Renal cortical epithelial cell (primary cell): ENCODE measurements around the gene ERICH2. TPM values are rescaled to one million over a fixed set of nuclear protein-coding genes. Genes with fewer than 3 reads are reported as not detected.
A peak's percentile ranks its signal among the peaks of the same experiment; 100 is the strongest.

Source experiments
- DNase-seq: peaks from one replicate; pipeline ENCODE4 v3.0.0-alpha.2; 2011; ENCODE audit warnings: low read depth
- total RNA-seq: library from RNA; depleted of rRNA; stranded (reverse); fragments of >200 nt; gene quantifications from 2 replicates; pipeline ENCODE4 v1.2.3, GENCODE V29; 2014

Gene ERICH2
- total RNA-seq, 1 donor from 2014 or later, result 1.0 TPM

DNA sequence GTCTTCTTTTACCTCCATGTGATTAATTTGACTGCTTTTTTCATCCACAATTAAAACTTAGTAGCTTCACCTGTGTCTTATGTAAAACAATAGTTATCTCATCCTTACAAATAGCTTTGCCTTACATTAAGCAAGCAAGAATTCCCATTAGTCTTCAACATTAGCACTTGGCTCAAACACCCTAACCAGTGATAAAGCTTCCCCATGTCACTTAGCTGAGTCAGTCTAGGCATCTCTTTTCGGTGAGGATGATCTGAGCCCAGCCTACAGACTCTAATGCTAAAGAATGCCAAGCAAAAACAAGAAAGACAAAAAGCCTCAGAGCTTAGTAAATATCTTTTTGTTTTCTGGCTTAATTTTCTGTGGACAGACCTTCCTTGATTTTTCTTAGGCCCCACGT, 72.6 kb downstream of the ERICH2 start:
- peak; percentile 3 for DNase-seq

DNA sequence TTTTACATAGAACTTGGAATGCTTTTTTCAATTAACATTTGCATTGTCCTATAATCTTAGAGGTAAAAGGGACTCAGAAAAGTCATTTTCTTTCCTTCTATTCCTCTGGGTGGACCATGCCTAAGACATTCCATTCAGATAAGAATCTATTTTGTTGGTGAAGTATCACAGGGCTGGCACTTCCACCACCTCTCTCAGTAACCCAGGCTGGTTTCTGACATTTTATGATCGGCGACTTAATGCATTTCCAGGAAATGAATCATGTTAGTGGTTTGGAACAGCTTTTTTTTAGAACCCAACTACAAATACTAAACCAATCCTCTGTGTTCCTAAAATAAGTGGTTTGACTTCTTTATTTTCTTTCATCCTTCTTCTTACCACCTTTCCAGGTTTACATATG, 73.5 kb downstream of the ERICH2 start:
- peak; percentile 79 for DNase-seq

DNA sequence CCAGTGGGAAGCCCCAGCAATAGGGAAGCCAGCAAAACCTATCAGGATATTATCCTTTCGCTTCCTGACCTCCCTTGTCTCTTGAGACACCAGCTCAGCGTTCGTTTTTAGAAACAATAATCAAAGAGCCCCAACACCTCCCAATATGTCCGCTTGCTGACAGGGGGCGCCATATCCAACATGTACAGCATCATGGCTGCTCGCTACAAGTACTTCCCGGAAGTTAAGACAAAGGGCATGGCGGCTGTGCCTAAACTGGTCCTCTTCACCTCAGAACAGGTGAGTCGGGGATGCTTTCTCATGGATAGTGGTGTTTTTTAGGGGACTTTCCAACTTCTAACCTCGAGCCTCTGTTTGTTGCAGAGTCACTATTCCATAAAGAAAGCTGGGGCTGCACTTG, 75.2 kb downstream of the ERICH2 start:
- DNase-seq, result no peak

DNA sequence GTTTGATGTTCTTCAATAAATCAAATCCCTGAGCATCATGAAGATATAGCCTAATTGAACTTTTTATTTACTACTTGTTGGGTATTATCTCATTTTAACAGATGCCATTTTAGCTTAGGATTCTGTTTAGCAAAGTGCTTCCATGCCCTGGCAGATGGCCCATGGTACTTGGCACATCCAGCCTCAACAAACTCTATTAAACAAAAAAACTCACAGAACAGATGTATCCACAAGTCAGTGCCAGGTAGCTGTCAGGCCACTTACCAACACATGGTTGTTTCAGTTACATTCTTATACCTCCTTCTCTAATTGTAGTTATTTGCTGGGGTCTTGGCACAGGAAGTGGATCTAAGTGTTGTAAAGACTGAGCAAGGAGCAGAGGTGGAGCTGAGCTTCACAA, 76.1 kb downstream of the ERICH2 start:
- DNase-seq, result no peak

DNA sequence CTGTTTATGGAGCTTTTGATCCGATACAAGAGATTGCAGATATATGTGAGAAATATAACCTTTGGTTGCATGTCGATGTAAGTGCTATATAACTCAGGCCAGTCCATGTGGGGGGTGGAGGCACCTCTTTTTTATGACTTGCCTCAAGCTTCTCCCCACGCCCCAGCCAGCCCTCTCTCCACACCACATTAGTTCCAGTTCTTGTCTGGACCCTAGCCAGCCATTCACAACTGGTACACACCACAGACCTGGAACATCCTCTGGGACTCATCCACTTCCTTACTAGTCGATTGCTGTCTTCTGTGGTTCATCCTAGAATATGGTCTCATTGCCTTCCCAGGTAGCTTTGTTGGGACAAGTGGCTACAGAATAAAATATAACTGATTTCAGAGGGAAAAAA, 77.5 kb downstream of the ERICH2 start:
- DNase-seq, result peak; percentile 44

Other genes starting within 250 kb of the ERICH2 start
- gene SP5, start 55.0 kb upstream of the ERICH2 start, total RNA-seq, result 0.10 and 0.69 TPM in 2 replicates
- 11.4 and 19.4 TPM in 2 replicates for gene GAD1, start 46.5 kb downstream of the ERICH2 start, total RNA-seq
- 30.9 and 39.1 TPM in 2 replicates for gene GORASP2, start 158.9 kb downstream of the ERICH2 start, total RNA-seq